Psoas muscle (tissue), 8 donors: ENCODE data around the gene SUSD3. TPM values are rescaled to one million over a fixed set of nuclear protein-coding genes. Genes with fewer than 3 reads are reported as not detected.

Experiments used
- ATAC-seq, 4 donors: fragments of 200-7000 bp; cut with Tn5 transposase; one replicate each; pipeline ENCODE4 v1.9.1; 2020; ENCODE audit warnings: moderate library complexity in 3 of 4, mild to moderate bottlenecking in 2 of 4
- DNase-seq, 2 donors: peaks; one replicate each; pipeline ENCODE4 v3.0.0-alpha.2; 2020
- H3K27ac ChIP-seq: fragments of 200-600 bp; one replicate; pipeline ENCODE4 v1.8.0; 2022
- H3K27me3 ChIP-seq, 3 donors: fragments of 200-600 bp in 1 of 3; one replicate each; pipeline versions ENCODE4 v1.6.1 to v1.8.0; 2013 to 2022; ENCODE audit warnings: low read length in 2 of 3, mild to moderate bottlenecking in 2 of 3, moderate library complexity in 1 of 3; ENCODE audit not compliant: insufficient read depth in 3 of 3
- H3K36me3 ChIP-seq, 2 donors: fragments of 200-600 bp in 1 of 2; one replicate each; pipeline versions ENCODE4 v1.6.1 to v1.8.0; 2013 to 2022; ENCODE audit warnings: low read depth in 1 of 2, mild to moderate bottlenecking in 1 of 2, moderate library complexity in 1 of 2; ENCODE audit not compliant: insufficient read depth in 1 of 2
- H3K4me1 ChIP-seq: fragments of 200-600 bp; one replicate; pipeline ENCODE4 v1.8.0; 2022
- H3K4me3 ChIP-seq: fragments of 200-600 bp; one replicate; pipeline ENCODE4 v1.8.0; 2022; ENCODE audit warnings: mild to moderate bottlenecking
- H3K9me3 ChIP-seq: fragments of 200-600 bp; one replicate; pipeline ENCODE4 v1.8.0; 2022
- CTCF ChIP-seq: fragments of 200-600 bp; IDR thresholded peaks from one replicate; pipeline ENCODE4 v1.8.0; 2022; ENCODE audit warnings: antibody characterized with exemption
- WGBS, 3 donors: extraction: QIAGEN DNeasy Blood & Tissue Kit; methylation state at CpG; one replicate each; pipeline versions ENCODE4 v1.1.6 to v1.1.7; 2013; 5-methylcytosine and 5-hydroxymethylcytosine counted together
- intact Hi-C, 2 donors: fragments of 100-400 bp; cut with DNase I; formaldehyde crosslinking; loops; one replicate each; pipeline versions ENCODE4 v1.11.0 to v1.14.2; 2022
- polyA plus RNA-seq, 3 donors: library from polyadenylated mRNA; stranded (reverse); fragments of 200-250 nt; gene quantifications; one replicate each; pipeline ENCODE4 v1.2.3, GENCODE V29; 2013
- total RNA-seq, 4 donors: library from RNA; stranded (reverse); fragmentation: NEBNext Ultra II Directional in 2 of 4; extraction: Animal tissue kit (Norgen Biotek cat#: 25700) in 2 of 4; gene quantifications; one replicate each; pipeline versions ENCODE4 v1.2.1 to v1.2.4, GENCODE V29; 2021 to 2023
- donor health status: healthy with polysubstance abuse.
- donor health status: DM: no; HTN: no; CAD: no; lungs with moderate emphysema.
- donor health status: Bipolar disorder and iron deficiency.
- donor health status: healthy.
- donor health status: DM: yes; HTN: yes; CAD: no.
- donor health status: DM: no; HTN: no; CAD: no.
- donor health status: DM: no; HTN: no; CAD: no.
- donor health status: DM: yes; HTN: yes; CAD: no.

SUSD3 gene
- total and polyA plus RNA-seq, 7 donors: 0.13 to 0.65 (median 0.34) TPM; not detected in 2

GRCh38 chr9:93107825-93108161, 49.3 kb downstream of the SUSD3 start:
- WGBS, 3 donors: 86 to 97% (median 87%) methylated on average over 6 of the region's 6 CpGs
- ATAC-seq (no peak), DNase-seq (no peak)
- Histone ChIP-seq H3K4me3 (no peak overlapping the region), H3K27me3 (no peaks in the 10 kb centered on the region), H3K36me3 (peaks cover 0 to 47% of the 10 kb centered on the region in 2 donors), H3K9me3 (peaks cover 9% of the 10 kb centered on the region), H3K4me1 (peaks cover 14% of the 10 kb centered on the region), H3K27ac (no peak overlapping the region)
- no peak for TF ChIP-seq CTCF
- intact Hi-C loops: loop anchor here (2.0 to 5.0 kb wide), 3 partner anchors 35 to 197 kb away; no protein-coding TSS in a partner anchor

GRCh38 chr9:93108291-93109041, 50.0 kb downstream of the SUSD3 start:
- Histone ChIP-seq H3K36me3 (peaks cover 2 to 51% of the 10 kb centered on the region in 2 donors), H3K27me3 (no peaks in the 10 kb centered on the region), H3K4me1 (peaks cover 14% of the 10 kb centered on the region), H3K27ac (no peak overlapping the region), H3K4me3 (no peak overlapping the region), H3K9me3 (peaks cover 9% of the 10 kb centered on the region)
- no peak for TF ChIP-seq CTCF
- intact Hi-C loops: loop anchor here (1.0 to 5.0 kb wide), 4 partner anchors 34 to 196 kb away; no protein-coding TSS in a partner anchor
- 83 to 86% (median 84%) methylated on average over 15 of the region's 15 CpGs for WGBS, 3 donors
- DNase-seq: peak in 1 of 2 donors; percentile 51
- peak in 2 of 4 donors; percentile 11 to 20 for ATAC-seq

- H3K36me3 ChIP-seq: peaks cover 4 to 59% of the 10 kb centered on the region in 2 donors
- H3K9me3 ChIP-seq: no peaks in the 10 kb centered on the region
- no peak overlapping the region for H3K4me3 ChIP-seq
- TF ChIP-seq CTCF: no peak
- peaks cover 14% of the 10 kb centered on the region for H3K4me1 ChIP-seq
- peak in 1 of 2 donors; percentile 51 for DNase-seq
- 94 to 97% (median 95%) methylated on average over 14 of the region's 14 CpGs for WGBS, 3 donors
- ATAC-seq: no peak
- intact Hi-C loops: loop anchor here in 1 of 2 donors (5.0 kb wide), 1 partner anchor 192 kb away; no protein-coding TSS in a partner anchor
- H3K27ac ChIP-seq: no peak overlapping the region
- H3K27me3 ChIP-seq: no peaks in the 10 kb centered on the region
Measured at GRCh38 chr9:93110311-93110855, 51.9 kb downstream of the SUSD3 start.

- 85 to 89% (median 85%) methylated on average over 11 of the region's 11 CpGs for WGBS, 3 donors
- no peak for TF ChIP-seq CTCF
- Histone ChIP-seq H3K27me3 (no peaks in the 10 kb centered on the region), H3K27ac (no peak overlapping the region), H3K4me1 (peaks cover 10% of the 10 kb centered on the region), H3K4me3 (no peak overlapping the region), H3K36me3 (peaks cover 4 to 59% of the 10 kb centered on the region in 2 donors), H3K9me3 (no peaks in the 10 kb centered on the region)
- ATAC-seq: no peak
- intact Hi-C loops: loop anchor here in 1 of 2 donors (5.0 kb wide), 1 partner anchor 191 kb away; no protein-coding TSS in a partner anchor
- DNase-seq: peak in 1 of 2 donors; percentile 36
Measured at GRCh38 chr9:93111001-93111370, 52.5 kb downstream of the SUSD3 start.
